Measurements from ENCODE around the gene NR2F1-AS1. TPM values are rescaled to one million over a fixed set of nuclear protein-coding genes. Genes with fewer than 3 reads are reported as not detected.

Gene NR2F1-AS1
- total and polyA plus RNA-seq, 2 of the 4 experiments (the other 2 are of a cell fraction), result 12.5 to 12.8 TPM

DNA sequence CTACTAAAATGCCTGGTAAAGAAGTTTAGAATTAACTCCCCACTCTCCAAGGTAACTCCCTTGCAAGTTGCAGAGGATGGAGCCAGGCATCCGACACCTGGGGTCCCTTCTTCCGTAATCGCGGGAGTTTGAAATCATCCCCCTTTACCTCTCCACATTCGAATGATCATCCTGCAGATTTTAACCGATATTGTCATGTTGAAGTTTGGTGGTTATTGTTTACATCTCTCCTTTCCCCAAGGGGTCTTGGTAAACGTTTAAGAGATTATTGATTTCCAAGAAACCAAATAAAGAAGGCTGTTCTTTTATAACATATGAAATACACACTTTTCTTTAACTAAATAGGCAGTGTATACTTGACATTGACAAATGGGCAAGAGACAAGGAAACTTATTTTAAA lies 28.7 kb upstream of the NR2F1-AS1 start:
- no peak overlapping the region for H2BK120ac ChIP-seq (ENCODE audit: low read depth, low read length)

More for the DNA sequence above, 28.7 kb upstream of the NR2F1-AS1 start:
- H3K18ac ChIP-seq (ENCODE audit: low read depth, low read length), result no peak overlapping the region
- H3K4me2 ChIP-seq (ENCODE audit: low read depth, low read length), result no peak overlapping the region
- no peak overlapping the region for H3K56ac ChIP-seq (ENCODE audit: extremely low read depth, insufficient read depth, low read length)
- H3K27ac ChIP-seq (ENCODE audit: insufficient read depth, low read length), result no peak overlapping the region
- in situ Hi-C loops (cut with MboI; ENCODE audit: low sequenced_read_pairs), result loop anchor here (5.0 kb wide), 1 partner anchor 183 kb away; no protein-coding TSS in a partner anchor
- CTCF ChIA-PET, result no interaction called here
- no peak overlapping the region for H4K91ac ChIP-seq (ENCODE audit: insufficient read depth, low read depth, low read length)
- H4K5ac ChIP-seq (ENCODE audit: low read depth, low read length), result no peak overlapping the region
- H3K4ac ChIP-seq (ENCODE audit: low read depth, low read length), result no peak overlapping the region
- no peaks in the 10 kb centered on the region for H3K4me1 ChIP-seq (ENCODE audit: control insufficient read depth, insufficient read depth, low read length)
- TF ChIP-seq FOS (IDR thresholded peaks at IDR 0.05; ENCODE audit: low read depth, low read length), result no peak
- TF ChIP-seq CEBPB (IDR thresholded peaks at IDR 0.05; ENCODE audit: low read depth, low read length), result no peak
- TF ChIP-seq, protein P1, sequence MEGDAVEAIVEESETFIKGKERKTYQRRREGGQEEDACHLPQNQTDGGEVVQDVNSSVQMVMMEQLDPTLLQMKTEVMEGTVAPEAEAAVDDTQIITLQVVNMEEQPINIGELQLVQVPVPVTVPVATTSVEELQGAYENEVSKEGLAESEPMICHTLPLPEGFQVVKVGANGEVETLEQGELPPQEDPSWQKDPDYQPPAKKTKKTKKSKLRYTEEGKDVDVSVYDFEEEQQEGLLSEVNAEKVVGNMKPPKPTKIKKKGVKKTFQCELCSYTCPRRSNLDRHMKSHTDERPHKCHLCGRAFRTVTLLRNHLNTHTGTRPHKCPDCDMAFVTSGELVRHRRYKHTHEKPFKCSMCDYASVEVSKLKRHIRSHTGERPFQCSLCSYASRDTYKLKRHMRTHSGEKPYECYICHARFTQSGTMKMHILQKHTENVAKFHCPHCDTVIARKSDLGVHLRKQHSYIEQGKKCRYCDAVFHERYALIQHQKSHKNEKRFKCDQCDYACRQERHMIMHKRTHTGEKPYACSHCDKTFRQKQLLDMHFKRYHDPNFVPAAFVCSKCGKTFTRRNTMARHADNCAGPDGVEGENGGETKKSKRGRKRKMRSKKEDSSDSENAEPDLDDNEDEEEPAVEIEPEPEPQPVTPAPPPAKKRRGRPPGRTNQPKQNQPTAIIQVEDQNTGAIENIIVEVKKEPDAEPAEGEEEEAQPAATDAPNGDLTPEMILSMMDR (conservative IDR thresholded peaks at IDR 0.05; ENCODE audit: low read depth, low read length), result no peak
- TF ChIP-seq MAZ (IDR thresholded peaks at IDR 0.05; ENCODE audit: borderline replicate concordance, low read depth, low read length), result no peak
- no peak for TF ChIP-seq MXI1 (IDR thresholded peaks at IDR 0.05; ENCODE audit: borderline replicate concordance, low read depth, low read length)
- TF ChIP-seq CHD1 (IDR thresholded peaks at IDR 0.05; ENCODE audit: low read depth, low read length), result no peak
- TF ChIP-seq, protein P2, sequence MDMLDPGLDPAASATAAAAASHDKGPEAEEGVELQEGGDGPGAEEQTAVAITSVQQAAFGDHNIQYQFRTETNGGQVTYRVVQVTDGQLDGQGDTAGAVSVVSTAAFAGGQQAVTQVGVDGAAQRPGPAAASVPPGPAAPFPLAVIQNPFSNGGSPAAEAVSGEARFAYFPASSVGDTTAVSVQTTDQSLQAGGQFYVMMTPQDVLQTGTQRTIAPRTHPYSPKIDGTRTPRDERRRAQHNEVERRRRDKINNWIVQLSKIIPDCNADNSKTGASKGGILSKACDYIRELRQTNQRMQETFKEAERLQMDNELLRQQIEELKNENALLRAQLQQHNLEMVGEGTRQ (IDR thresholded peaks at IDR 0.05; ENCODE audit: low read depth, low read length), result no peak
- TF ChIP-seq BHLHE40 (IDR thresholded peaks at IDR 0.05; ENCODE audit: low read depth, low read length), result no peak
- no peak for TF ChIP-seq RAD21 (IDR thresholded peaks at IDR 0.05; ENCODE audit: low read length)
- no peak for TF ChIP-seq SMC3 (IDR thresholded peaks at IDR 0.05; ENCODE audit: low read depth, low read length)
- TF ChIP-seq RFX5 (IDR thresholded peaks at IDR 0.05; ENCODE audit: low read depth, low read length), result no peak
- no peak for TF ChIP-seq RCOR1 (IDR thresholded peaks at IDR 0.05; ENCODE audit: insufficient replicate concordance, low read length)
- TF ChIP-seq MAFK (IDR thresholded peaks at IDR 0.05; ENCODE audit: low read depth, low read length), result no peak
- TF ChIP-seq POLR2A (IDR thresholded peaks at IDR 0.05; ENCODE audit: low read depth, low read length), result no peak
- no peak for TF ChIP-seq NFE2L2 (IDR thresholded peaks at IDR 0.05; ENCODE audit: low read depth, low read length)
- TF ChIP-seq, protein P3, sequence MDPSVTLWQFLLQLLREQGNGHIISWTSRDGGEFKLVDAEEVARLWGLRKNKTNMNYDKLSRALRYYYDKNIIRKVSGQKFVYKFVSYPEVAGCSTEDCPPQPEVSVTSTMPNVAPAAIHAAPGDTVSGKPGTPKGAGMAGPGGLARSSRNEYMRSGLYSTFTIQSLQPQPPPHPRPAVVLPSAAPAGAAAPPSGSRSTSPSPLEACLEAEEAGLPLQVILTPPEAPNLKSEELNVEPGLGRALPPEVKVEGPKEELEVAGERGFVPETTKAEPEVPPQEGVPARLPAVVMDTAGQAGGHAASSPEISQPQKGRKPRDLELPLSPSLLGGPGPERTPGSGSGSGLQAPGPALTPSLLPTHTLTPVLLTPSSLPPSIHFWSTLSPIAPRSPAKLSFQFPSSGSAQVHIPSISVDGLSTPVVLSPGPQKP (IDR thresholded peaks at IDR 0.05; ENCODE audit: borderline replicate concordance, low read depth, low read length), result no peak
- no peaks in the 10 kb centered on the region for H3K9me1 ChIP-seq (ENCODE audit: insufficient read depth, low read length)
- H3K4me3 ChIP-seq (ENCODE audit: insufficient read depth, low read depth, low read length), result no peak overlapping the region
- no peaks in the 10 kb centered on the region for H3K36me3 ChIP-seq (ENCODE audit: control insufficient read depth, insufficient read depth, low read length)
- no peak overlapping the region for H3K14ac ChIP-seq (replicated peaks; ENCODE audit: low read depth, low read length)
- dilution Hi-C loops (cut with HindIII; ENCODE audit: low sequenced_read_pairs, unreplicated experiment), result no loop called here
- DNase-seq (no peak), ATAC-seq (ENCODE audit: low read depth) (no peak)
- no peak overlapping the region for H3K9ac ChIP-seq (ENCODE audit: low read depth, low read length)
- H3K27me3 ChIP-seq (ENCODE audit: control insufficient read depth, insufficient read depth, low read length), result peaks cover 18% of the 10 kb centered on the region
- POLR2A ChIA-PET (ENCODE audit: unreplicated experiment), result no interaction called here
- H2BK15ac ChIP-seq (ENCODE audit: low read depth, low read length), result no peak overlapping the region
- no CpG with 5 or more reads among the region's 7 CpGs for WGBS, 2 experiments (ENCODE audit: extremely low coverage in 2 of 2, insufficient read length in 1 of 2)
- H2AFZ ChIP-seq (replicated peaks; ENCODE audit: low read length, poor library complexity), result no peak overlapping the region
- H3K79me1 ChIP-seq (ENCODE audit: low read depth in 1 of 2, low read length in 2 of 2), result peaks cover 0 to 8% of the 10 kb centered on the region in 2 experiments; a peak in 1 of 4 replicates
- H2AK5ac ChIP-seq (ENCODE audit: low read depth, low read length), result no peak overlapping the region
- no peak overlapping the region for H4K8ac ChIP-seq (ENCODE audit: low read depth in 2 of 2, low read length in 2 of 2)
- H2BK5ac ChIP-seq (ENCODE audit: low read depth, low read length, poor library complexity, severe bottlenecking), result no peak overlapping the region
- BruUV-seq (replicated peaks), result no TSS peak
- no peaks in the 10 kb centered on the region for H3K9me3 ChIP-seq (ENCODE audit: control insufficient read depth, insufficient read depth, low read length)
- no peak overlapping the region for H3K23ac ChIP-seq (ENCODE audit: low read depth, low read length)
- intact Hi-C loops (cut with micrococcal nuclease), result loop anchor here (5.0 to 10.0 kb wide), 5 partner anchors 283 to 1005 kb away; partner anchors contain the start of genes KIAA0825 and SLF1
- H2BK20ac ChIP-seq (ENCODE audit: low read depth, low read length), result no peak overlapping the region
- H2AK9ac ChIP-seq (replicated peaks; ENCODE audit: low read depth, low read length, poor library complexity), result no peak overlapping the region
- 0 out of 2 replicates have a peak, but pooled peaks cover 4% of the 10 kb centered on the region for H4K20me1 ChIP-seq (ENCODE audit: insufficient read depth, low read length)

Measured in IMR-90 (cell line).